Omental fat pad (tissue), 4 donors: Measurements from ENCODE around the gene NOXA1. TPM values are rescaled to one million over a fixed set of nuclear protein-coding genes. Genes with fewer than 3 reads are reported as not detected.
"Not testable (repeated sequence)": the region's sequence is repeated elsewhere in the genome, so short reads cannot be mapped to it uniquely, and the experiment has no call there.

Source experiments
- ATAC-seq: fragments of 150-250 bp; one replicate; pipeline ENCODE4 v1.9.1; 2016; ENCODE audit warnings: mild to moderate bottlenecking, moderate library complexity; ENCODE audit not compliant: low FRiP score
- DNase-seq: peaks from one replicate; pipeline ENCODE4 v3.0.0-alpha.2; 2019; ENCODE audit warnings: low spot score
- total RNA-seq, 4 donors: library from RNA; depleted of rRNA; stranded (reverse); fragments of >200 nt; gene quantifications; one replicate each; pipeline ENCODE4 v1.1.0, GENCODE V29; 2016
- TF ChIP-seq, protein P1 (sequence below), 3 donors: fragments of 450-650 bp; IDR thresholded peaks; one replicate each; pipeline ENCODE4 v1.5.1; 2016 to 2017; ENCODE audit warnings: antibody characterized with exemption in 3 of 3, mild to moderate bottlenecking in 3 of 3, moderate library complexity in 2 of 3

NOXA1 gene
- total RNA-seq, 4 donors from 2014 or later: 0.84 to 3.8 (median 2.1) TPM

DNA sequence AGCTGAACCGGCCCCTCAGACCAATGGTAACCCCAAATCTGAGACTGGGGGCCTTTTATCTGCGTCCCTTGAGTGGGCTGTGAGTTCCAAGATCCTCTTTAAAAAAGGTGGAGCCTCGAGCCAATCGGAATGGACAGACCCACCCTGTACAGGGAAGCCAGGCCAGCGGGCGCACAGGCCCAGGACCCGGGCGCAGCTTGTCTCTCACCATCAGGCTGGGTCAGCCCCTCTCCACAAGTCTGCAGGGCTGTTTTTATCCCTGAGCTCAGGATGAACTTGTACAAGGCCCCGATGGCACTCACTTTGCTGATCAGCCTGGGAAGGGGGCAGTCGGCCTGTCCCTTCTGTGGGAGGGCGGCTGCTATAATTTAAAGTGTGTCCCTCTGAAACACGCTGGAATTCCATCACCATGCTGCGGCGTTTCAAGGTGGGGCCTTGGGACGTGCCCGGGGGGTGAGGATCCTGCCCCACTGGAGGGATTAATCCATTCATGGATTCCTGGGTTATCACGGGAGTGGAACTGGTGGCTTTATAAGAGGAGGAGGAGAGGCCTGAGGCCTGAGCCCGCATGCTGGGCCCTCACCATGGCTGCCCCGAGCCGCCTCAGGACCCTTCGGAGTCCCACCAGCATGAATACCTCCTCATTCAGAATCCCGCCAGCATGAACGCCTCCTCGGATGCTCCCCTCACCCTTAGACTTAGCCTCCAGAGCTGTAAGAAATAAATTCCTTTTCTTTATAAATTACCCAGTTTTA lies 14.4 kb upstream of the NOXA1 start:
- DNase-seq (no peak), ATAC-seq (no peak)
- TF ChIP-seq, protein P1, sequence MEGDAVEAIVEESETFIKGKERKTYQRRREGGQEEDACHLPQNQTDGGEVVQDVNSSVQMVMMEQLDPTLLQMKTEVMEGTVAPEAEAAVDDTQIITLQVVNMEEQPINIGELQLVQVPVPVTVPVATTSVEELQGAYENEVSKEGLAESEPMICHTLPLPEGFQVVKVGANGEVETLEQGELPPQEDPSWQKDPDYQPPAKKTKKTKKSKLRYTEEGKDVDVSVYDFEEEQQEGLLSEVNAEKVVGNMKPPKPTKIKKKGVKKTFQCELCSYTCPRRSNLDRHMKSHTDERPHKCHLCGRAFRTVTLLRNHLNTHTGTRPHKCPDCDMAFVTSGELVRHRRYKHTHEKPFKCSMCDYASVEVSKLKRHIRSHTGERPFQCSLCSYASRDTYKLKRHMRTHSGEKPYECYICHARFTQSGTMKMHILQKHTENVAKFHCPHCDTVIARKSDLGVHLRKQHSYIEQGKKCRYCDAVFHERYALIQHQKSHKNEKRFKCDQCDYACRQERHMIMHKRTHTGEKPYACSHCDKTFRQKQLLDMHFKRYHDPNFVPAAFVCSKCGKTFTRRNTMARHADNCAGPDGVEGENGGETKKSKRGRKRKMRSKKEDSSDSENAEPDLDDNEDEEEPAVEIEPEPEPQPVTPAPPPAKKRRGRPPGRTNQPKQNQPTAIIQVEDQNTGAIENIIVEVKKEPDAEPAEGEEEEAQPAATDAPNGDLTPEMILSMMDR (IDR thresholded peaks at IDR 0.05): no peak

DNA sequence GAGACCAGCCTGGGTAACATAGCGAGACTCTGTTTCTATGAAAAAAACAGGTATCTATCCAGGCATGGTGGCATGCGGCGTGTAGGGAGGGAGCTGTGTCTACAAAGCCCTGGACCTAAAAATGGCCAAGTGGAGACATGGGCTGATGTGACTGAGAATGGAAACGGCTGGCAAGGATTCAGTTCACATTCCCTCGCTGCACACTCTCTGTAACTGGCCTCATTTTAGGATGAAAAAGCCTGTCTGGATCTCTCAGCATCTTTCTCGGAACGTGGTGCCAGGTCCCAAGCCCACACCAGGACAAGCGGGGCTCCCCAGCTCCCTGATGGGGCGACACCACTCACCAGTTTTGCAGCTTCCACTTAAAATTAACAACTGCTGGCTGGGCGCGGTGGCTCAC lies 13.7 kb upstream of the NOXA1 start:
- TF ChIP-seq, protein P1 (IDR thresholded peaks at IDR 0.05): no peak
- no peak for ATAC-seq
- no peak for DNase-seq

GRCh38 chr9:137410236-137410890 lies 12.8 kb upstream of the NOXA1 start:
- not testable (repeated sequence) for ATAC-seq, DNase-seq

DNA sequence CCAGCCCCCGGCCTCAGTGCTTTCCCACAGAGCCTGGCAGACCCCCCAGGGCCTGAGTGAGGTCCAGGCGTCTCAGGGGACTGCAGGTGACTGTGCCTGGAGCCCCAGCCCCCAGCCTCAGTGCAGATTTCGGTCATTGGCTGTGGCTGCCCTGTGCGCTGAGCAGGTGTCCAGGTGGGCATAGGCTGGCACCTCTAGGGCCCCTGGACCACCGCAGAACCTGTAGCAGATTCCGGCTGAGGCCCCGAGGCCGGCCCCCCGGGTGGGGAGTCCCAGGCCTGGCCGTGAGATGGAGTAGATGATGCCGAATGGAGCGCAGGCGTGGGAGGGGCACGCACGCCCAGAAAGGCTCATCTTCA lies 12.3 kb upstream of the NOXA1 start:
- DNase-seq (no peak), ATAC-seq (no peak)
- TF ChIP-seq, protein P1 (IDR thresholded peaks at IDR 0.05): no peak

GRCh38 chr9:137411260-137411644 lies 11.9 kb upstream of the NOXA1 start:
- TF ChIP-seq, protein P1 (IDR thresholded peaks at IDR 0.05): no peak
- DNase-seq (no peak), ATAC-seq (no peak)

GRCh38 chr9:137411645-137412380 lies 11.4 kb upstream of the NOXA1 start:
- TF ChIP-seq, protein P1 (IDR thresholded peaks at IDR 0.05): no peak
- DNase-seq: peak; percentile 55
- ATAC-seq: peak; percentile 54

- TF ChIP-seq, protein P1 (IDR thresholded peaks at IDR 0.05): no peak
- ATAC-seq (no peak), DNase-seq (no peak)
Measured at GRCh38 chr9:137412431-137412830, 10.8 kb upstream of the NOXA1 start.
